Kidney (tissue), 14 donors: ENCODE results near the gene ATG10. TPM values are rescaled to one million over a fixed set of nuclear protein-coding genes. Genes with fewer than 3 reads are reported as not detected.

ENCODE experiments used
- DNase-seq, 5 donors: peaks; one replicate each; pipeline ENCODE4 v3.0.0-alpha.2; 2013 to 2020
- FAIRE-seq: peaks from 2 replicates; lab custom pipeline; 2012; peaks lifted over from hg19 to GRCh38; lab: Jason Lieb, UNC
- H3K27ac ChIP-seq, 2 donors: one replicate each; pipeline ENCODE4 v1.7.0; 2013; ENCODE audit warnings: low read depth in 2 of 2, low read length in 2 of 2, inconsistent platforms in 1 of 2
- H3K27me3 ChIP-seq: one replicate; pipeline ENCODE4 v1.7.1; 2013; ENCODE audit warnings: low read length, inconsistent platforms; ENCODE audit not compliant: control insufficient read depth, insufficient read depth
- H3K36me3 ChIP-seq, 3 donors: one replicate each; pipeline versions ENCODE4 v1.7.0 to v1.7.1; 2013; ENCODE audit warnings: low read length in 3 of 3, control low read depth in 1 of 3, inconsistent platforms in 1 of 3; ENCODE audit not compliant: insufficient read depth in 3 of 3, control insufficient read depth in 2 of 3
- H3K4me1 ChIP-seq, 3 donors: one replicate each; pipeline versions ENCODE4 v1.7.0 to v1.7.1; 2013; ENCODE audit warnings: low read length in 3 of 3, inconsistent platforms in 1 of 3, low read depth in 1 of 3; ENCODE audit not compliant: control insufficient read depth in 2 of 3, insufficient read depth in 2 of 3
- H3K4me3 ChIP-seq, 3 donors: one replicate each; pipeline versions ENCODE4 v1.7.0 to v1.8.1; 2013; ENCODE audit warnings: low read length in 3 of 3, control low read depth in 1 of 3, inconsistent platforms in 1 of 3
- H3K9ac ChIP-seq, 3 donors: one replicate each; pipeline versions ENCODE4 v1.7.0 to v1.7.1; 2013; ENCODE audit warnings: low read length in 3 of 3, control low read depth in 1 of 3, inconsistent platforms in 1 of 3
- H3K9me3 ChIP-seq, 3 donors: one replicate each; pipeline versions ENCODE4 v1.7.0 to v1.7.1; 2013; ENCODE audit warnings: low read length in 3 of 3, control low read depth in 1 of 3, inconsistent platforms in 1 of 3; ENCODE audit not compliant: control insufficient read depth in 2 of 3, insufficient read depth in 1 of 3
- CTCF ChIP-seq: IDR thresholded peaks from 3 replicates; pipeline ENCODE4 v1.5.1; 2012; ENCODE audit warnings: mild to moderate bottlenecking, moderate library complexity, borderline replicate concordance; ENCODE audit not compliant: insufficient read depth; ENCODE audit errors: extremely low read depth
- intact Hi-C: fragments of 100-400 bp; cut with DNase I; formaldehyde crosslinking; loops from one replicate; pipeline ENCODE4 v1.11.1; 2022
- polyA plus RNA-seq: library from polyadenylated mRNA; stranded (reverse); fragments of 350-450 nt; fragmentation: Illumina TruSeq; extraction: RNeasy Lipid Tissue Mini Kit (QIAGEN cat#74804); gene quantifications from one replicate; pipeline ENCODE4 v1.2.3, GENCODE V29; 2014; ENCODE audit warnings: low read depth, low replicate concordance; ENCODE audit not compliant: insufficient read depth
- total RNA-seq: library from RNA; stranded (reverse); fragmentation: NEBNext Ultra II Directional; extraction: Animal tissue kit (Norgen Biotek cat#: 25700); gene quantifications from one replicate; pipeline ENCODE4 v1.2.1, GENCODE V29; 2021
- donor health status: control.
- donor health status: control.
- donor health status: control.
- donor health status: control.
- donor health status: control.
- donor health status: DM: yes; HTN: yes; CAD: no.
- donor health status: Normal renal cell carcinoma (clear cell type).

The ATG10 gene
- total and polyA plus RNA-seq, 2 donors from 2014 or later, result 8.6 to 8.7 TPM

DNA sequence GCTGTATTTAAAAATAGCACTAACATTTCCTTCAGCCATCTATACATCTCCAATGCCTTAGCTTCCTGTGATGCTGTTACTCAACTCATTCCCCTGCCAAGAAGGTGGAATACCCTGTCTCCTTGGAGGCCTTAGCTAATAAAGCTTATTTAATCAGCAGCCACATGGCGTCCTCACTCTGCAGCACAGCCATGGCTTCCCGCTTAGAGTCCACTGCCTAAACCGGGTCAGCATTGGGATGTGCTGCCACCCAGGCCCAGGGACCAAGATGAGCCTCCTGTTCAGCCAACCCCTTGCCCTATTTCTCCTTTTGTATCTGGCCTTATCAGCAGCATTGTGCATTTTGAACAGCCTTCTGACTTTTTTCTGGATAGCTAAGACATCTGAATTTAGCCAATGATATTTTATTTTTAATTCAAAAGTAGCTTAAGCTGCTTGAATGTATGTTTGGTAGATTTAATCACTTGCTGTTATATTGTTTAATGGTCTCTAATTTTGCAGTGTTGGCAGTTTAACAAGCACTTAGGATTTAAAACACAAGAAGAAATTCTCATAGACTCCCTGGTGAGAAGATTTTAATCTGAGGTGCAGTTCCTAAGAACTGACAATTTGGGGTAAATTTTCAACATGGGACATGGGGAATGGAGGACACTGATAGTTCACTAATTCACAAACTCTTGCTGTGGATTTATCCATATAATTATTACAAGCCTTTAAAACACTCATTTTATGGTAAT, 193.3 kb downstream of the ATG10 start:
- no peaks in the 10 kb centered on the region for H3K27me3 ChIP-seq
- no peak overlapping the region for H3K27ac ChIP-seq
- no peak for FAIRE-seq
- H3K4me3 ChIP-seq, result no peak overlapping the region
- TF ChIP-seq CTCF, result no peak
- no peak overlapping the region for H3K9ac ChIP-seq
- no peaks in the 10 kb centered on the region for H3K9me3 ChIP-seq
- H3K36me3 ChIP-seq, result no peaks in the 10 kb centered on the region
- peaks cover 2 to 18% (median 6%) of the 10 kb centered on the region in 3 donors for H3K4me1 ChIP-seq
- intact Hi-C loops, result no loop called here
- peak in 3 of 5 donors; percentile 24 to 48 (median 37) for DNase-seq

GRCh38 chr5:82165740-82166530, 194.1 kb downstream of the ATG10 start:
- DNase-seq (peak; percentile 72 to 93 (median 80)), FAIRE-seq (peak; percentile 97)
- H3K4me1 ChIP-seq, result peaks cover 2 to 18% (median 6%) of the 10 kb centered on the region in 3 donors

DNA sequence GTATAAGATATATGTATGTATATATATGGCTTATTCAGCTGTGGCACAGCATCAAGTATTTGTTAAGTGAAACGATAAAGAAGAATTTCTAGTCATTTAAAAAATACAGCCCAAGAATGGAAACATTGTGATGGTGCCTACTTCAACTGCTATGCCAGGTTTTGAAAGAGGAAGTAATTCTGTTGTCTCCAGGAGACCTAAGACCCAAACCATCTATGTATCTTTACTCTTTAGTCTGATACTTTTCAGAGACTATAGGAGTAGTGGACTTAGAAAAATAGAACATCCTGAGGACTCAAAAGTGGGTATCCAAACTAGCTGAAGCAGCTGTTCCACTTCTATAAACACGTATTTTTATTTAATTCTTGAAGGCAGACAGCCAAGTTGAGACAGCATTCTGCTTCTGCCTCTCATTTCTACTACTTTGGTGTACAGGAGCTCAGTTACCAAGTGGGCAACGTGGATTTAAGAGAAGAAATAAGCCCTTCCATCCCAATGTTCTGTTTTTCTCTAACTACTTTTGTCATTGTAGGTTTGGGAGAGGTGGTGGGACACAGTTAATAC, 195.6 kb downstream of the ATG10 start:
- DNase-seq, result peak in 1 of 5 donors; percentile 21
- no peaks in the 10 kb centered on the region for H3K36me3 ChIP-seq
- no peak overlapping the region for H3K9ac ChIP-seq
- H3K27ac ChIP-seq, result no peak overlapping the region
- H3K9me3 ChIP-seq, result no peaks in the 10 kb centered on the region
- no peaks in the 10 kb centered on the region for H3K27me3 ChIP-seq
- peaks cover 2 to 18% (median 6%) of the 10 kb centered on the region in 3 donors for H3K4me1 ChIP-seq
- no peak overlapping the region for H3K4me3 ChIP-seq
- intact Hi-C loops, result no loop called here
- TF ChIP-seq CTCF, result no peak
- FAIRE-seq, result no peak

More at GRCh38 chr5:82165740-82166530, 194.1 kb downstream of the ATG10 start:
- intact Hi-C loops, result no loop called here
- Histone ChIP-seq H3K36me3 (no peaks in the 10 kb centered on the region), H3K27ac (no peak overlapping the region), H3K9ac (no peak overlapping the region), H3K27me3 (no peaks in the 10 kb centered on the region), H3K9me3 (no peaks in the 10 kb centered on the region), H3K4me3 (no peak overlapping the region)
- TF ChIP-seq CTCF, result peak; percentile 83
